ENCODE measurements around the gene MGLL.

The MGLL gene

GRCh38 chr3:127760361-127760760 lies 62.0 kb downstream of the MGLL start:
- H3K9ac ChIP-seq = no peak overlapping the region
- H3K79me2 ChIP-seq = no peaks in the 10 kb centered on the region
- H3K36me3 ChIP-seq (ENCODE audit: control insufficient read depth, insufficient read depth, low read length) = no peaks in the 10 kb centered on the region
- no peak overlapping the region for H3K27ac ChIP-seq
- no peak overlapping the region for H2AFZ ChIP-seq
- no peak overlapping the region for H3K4me2 ChIP-seq (ENCODE audit: low read length)
- H3K27me3 ChIP-seq (ENCODE audit: control insufficient read depth, insufficient read depth, low read length) = no peaks in the 10 kb centered on the region
- H3K4me3 ChIP-seq (ENCODE audit: low read depth, low read length) = no peak overlapping the region
- TF ChIP-seq, protein P1, sequence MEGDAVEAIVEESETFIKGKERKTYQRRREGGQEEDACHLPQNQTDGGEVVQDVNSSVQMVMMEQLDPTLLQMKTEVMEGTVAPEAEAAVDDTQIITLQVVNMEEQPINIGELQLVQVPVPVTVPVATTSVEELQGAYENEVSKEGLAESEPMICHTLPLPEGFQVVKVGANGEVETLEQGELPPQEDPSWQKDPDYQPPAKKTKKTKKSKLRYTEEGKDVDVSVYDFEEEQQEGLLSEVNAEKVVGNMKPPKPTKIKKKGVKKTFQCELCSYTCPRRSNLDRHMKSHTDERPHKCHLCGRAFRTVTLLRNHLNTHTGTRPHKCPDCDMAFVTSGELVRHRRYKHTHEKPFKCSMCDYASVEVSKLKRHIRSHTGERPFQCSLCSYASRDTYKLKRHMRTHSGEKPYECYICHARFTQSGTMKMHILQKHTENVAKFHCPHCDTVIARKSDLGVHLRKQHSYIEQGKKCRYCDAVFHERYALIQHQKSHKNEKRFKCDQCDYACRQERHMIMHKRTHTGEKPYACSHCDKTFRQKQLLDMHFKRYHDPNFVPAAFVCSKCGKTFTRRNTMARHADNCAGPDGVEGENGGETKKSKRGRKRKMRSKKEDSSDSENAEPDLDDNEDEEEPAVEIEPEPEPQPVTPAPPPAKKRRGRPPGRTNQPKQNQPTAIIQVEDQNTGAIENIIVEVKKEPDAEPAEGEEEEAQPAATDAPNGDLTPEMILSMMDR (IDR thresholded peaks at IDR 0.05) = no peak
- H3K9me3 ChIP-seq (ENCODE audit: control insufficient read depth, low read length) = no peaks in the 10 kb centered on the region
- no peaks in the 10 kb centered on the region for H3K4me1 ChIP-seq

DNA sequence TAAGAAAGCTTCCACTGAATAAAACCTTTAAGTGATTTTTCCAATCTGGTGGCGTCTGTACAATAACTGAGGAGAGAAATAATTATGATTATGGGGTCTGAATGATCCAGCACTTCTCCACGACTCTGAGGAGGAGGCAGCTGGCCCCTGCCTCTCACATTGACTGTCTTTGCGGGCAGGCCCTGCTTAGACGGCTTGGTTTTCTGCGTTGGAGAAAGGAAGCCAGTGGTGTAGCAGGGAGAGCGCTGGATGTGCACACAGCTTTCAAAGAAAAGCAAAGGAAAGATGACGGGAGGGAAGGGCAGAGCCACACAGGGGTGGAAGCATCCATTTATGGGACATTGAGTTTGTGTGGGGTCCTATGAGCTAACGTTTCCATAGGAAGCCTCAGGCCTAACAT lies 62.5 kb downstream of the MGLL start:
- H3K36me3 ChIP-seq (ENCODE audit: control insufficient read depth, insufficient read depth, low read length) = no peaks in the 10 kb centered on the region
- no peak overlapping the region for H3K9ac ChIP-seq
- no peak overlapping the region for H3K27ac ChIP-seq
- H3K9me3 ChIP-seq (ENCODE audit: control insufficient read depth, low read length) = no peaks in the 10 kb centered on the region
- H3K4me1 ChIP-seq = no peaks in the 10 kb centered on the region
- no peak overlapping the region for H3K4me3 ChIP-seq (ENCODE audit: low read depth, low read length)
- no peak overlapping the region for H3K4me2 ChIP-seq (ENCODE audit: low read length)
- TF ChIP-seq, protein P1 (IDR thresholded peaks at IDR 0.05) = no peak
- no peaks in the 10 kb centered on the region for H3K27me3 ChIP-seq (ENCODE audit: control insufficient read depth, insufficient read depth, low read length)
- H3K79me2 ChIP-seq = no peaks in the 10 kb centered on the region
- no peak overlapping the region for H2AFZ ChIP-seq

- Histone ChIP-seq H3K4me1 (no peaks in the 10 kb centered on the region), H3K4me3 (ENCODE audit: low read depth, low read length) (no peak overlapping the region), H3K36me3 (ENCODE audit: control insufficient read depth, insufficient read depth, low read length) (no peaks in the 10 kb centered on the region), H3K79me2 (no peaks in the 10 kb centered on the region), H3K27me3 (ENCODE audit: control insufficient read depth, insufficient read depth, low read length) (no peaks in the 10 kb centered on the region), H3K9me3 (ENCODE audit: control insufficient read depth, low read length) (no peaks in the 10 kb centered on the region), H3K4me2 (ENCODE audit: low read length) (no peak overlapping the region), H2AFZ (no peak overlapping the region), H3K9ac (no peak overlapping the region), H3K27ac (no peak overlapping the region)
- TF ChIP-seq, protein P1 (IDR thresholded peaks at IDR 0.05) = no peak
These were observed 64.3 kb downstream of the MGLL start for GRCh38 chr3:127758013-127758412.

DNA sequence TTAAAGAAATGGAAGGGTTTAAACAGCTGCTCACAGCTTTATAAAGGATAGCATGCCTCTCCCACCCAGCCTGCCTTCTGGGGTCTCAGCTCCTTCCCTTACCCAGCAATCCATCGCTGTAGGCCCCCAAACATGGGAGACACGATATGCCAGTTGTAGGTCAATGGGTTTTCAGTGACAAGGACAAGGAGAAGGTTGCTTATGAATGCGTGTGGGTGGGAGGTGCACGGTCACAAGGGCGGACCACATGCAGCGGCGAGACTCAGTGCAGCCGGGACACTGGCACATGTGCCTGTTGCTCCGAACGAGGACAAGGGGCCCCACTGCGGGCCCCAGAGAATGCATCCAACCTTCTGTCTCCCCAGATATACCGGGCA lies 67.0 kb downstream of the MGLL start:
- H3K4me1 ChIP-seq = no peaks in the 10 kb centered on the region
- no peak overlapping the region for H3K4me3 ChIP-seq (ENCODE audit: low read depth, low read length)
- H3K36me3 ChIP-seq (ENCODE audit: control insufficient read depth, insufficient read depth, low read length) = no peaks in the 10 kb centered on the region
- no peaks in the 10 kb centered on the region for H3K9me3 ChIP-seq (ENCODE audit: control insufficient read depth, low read length)
- no peak overlapping the region for H3K4me2 ChIP-seq (ENCODE audit: low read length)
- H3K79me2 ChIP-seq = no peaks in the 10 kb centered on the region
- no peak overlapping the region for H3K9ac ChIP-seq
- no peak overlapping the region for H3K27ac ChIP-seq
- H2AFZ ChIP-seq = no peak overlapping the region
- H3K27me3 ChIP-seq (ENCODE audit: control insufficient read depth, insufficient read depth, low read length) = no peaks in the 10 kb centered on the region
- TF ChIP-seq, protein P1 (IDR thresholded peaks at IDR 0.05) = no peak

DNA sequence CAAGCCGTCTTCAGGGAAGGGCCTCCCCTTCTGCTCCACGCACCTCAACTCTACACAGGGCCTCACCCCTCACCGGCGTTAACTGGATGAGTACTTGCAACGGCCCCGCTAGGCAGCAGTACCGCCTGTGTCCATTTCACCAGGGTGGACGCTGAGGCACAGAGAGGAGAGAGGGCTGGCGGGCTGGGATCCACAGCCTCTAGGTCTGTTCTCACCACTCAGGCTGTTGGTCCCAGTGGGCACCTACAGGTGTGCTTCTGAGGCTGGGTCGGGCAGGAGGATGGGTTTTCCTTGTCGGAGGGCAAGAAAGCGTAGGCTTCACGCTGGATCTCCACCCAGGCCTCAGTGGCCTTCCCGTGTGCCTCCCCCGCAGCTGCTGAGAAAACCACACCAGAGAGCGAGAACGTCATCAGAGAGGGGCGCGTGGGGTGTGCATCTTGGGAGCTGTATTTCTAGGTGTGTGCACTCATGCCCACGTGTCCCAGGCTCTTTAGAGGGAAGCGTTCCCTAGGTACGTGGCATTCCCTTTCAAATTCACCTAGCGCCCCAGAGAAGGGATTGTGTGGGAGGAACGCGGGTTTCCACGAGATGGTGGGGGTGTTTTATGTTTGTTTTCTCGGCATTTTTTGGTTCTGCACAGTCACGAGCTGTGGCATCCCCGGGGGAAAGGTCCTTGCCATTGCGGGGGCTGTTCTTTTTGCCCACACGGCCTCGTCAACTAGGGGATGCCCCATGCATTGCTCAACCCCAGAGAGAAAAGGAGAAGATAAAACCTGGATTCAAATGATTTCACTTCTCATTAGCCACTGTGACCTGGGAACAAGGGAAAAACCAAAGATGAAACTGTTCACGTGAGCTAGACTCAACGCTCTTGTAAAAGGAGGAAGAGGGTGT lies 67.7 kb downstream of the MGLL start:
- Histone ChIP-seq H3K27ac (no peak overlapping the region), H3K27me3 (ENCODE audit: control insufficient read depth, insufficient read depth, low read length) (no peaks in the 10 kb centered on the region), H2AFZ (no peak overlapping the region), H3K79me2 (no peaks in the 10 kb centered on the region), H3K4me1 (no peaks in the 10 kb centered on the region), H3K9ac (no peak overlapping the region), H3K36me3 (ENCODE audit: control insufficient read depth, insufficient read depth, low read length) (no peaks in the 10 kb centered on the region), H3K4me2 (ENCODE audit: low read length) (no peak overlapping the region), H3K9me3 (ENCODE audit: control insufficient read depth, low read length) (no peaks in the 10 kb centered on the region), H3K4me3 (ENCODE audit: low read depth, low read length) (no peak overlapping the region)
- TF ChIP-seq, protein P1 (IDR thresholded peaks at IDR 0.05) = no peak
